ENCODE data around the gene NAT14. TPM values are rescaled to one million over a fixed set of nuclear protein-coding genes. Genes with fewer than 3 reads are reported as not detected.

Gene NAT14
- total RNA-seq, 4 donors from 2014 or later, result 1.3 to 4.3 (median 2.9) TPM

- Histone ChIP-seq H3K27me3 (peaks cover 2 to 20% (median 10%) of the 10 kb centered on the region in 4 donors), H3K36me3 (peaks cover 0 to 20% (median 0%) of the 10 kb centered on the region in 3 donors), H3K27ac (no peak overlapping the region), H3K4me1 (peaks cover 24 to 40% (median 28%) of the 10 kb centered on the region in 3 donors), H3K9me3 (no peaks in the 10 kb centered on the region), H3K4me3 (no peak overlapping the region)
- DNase-seq, result no peak
- 87 to 93% methylated on average over 9 to 10 of the region's 14 CpGs for WGBS, 2 donors
- intact Hi-C loops (cut with DNase I), result no loop called here
- no peak for TF ChIP-seq POLR2A (IDR thresholded peaks at IDR 0.05)
- no peak for TF ChIP-seq CTCF (IDR thresholded peaks at IDR 0.05)
Observed at GRCh38 chr19:55456347-55456746, 28.6 kb upstream of the NAT14 start.

- peaks cover 16 to 32% (median 17%) of the 10 kb centered on the region in 3 donors for H3K4me1 ChIP-seq
- peaks cover 0 to 5% (median 0%) of the 10 kb centered on the region in 4 donors for H3K27me3 ChIP-seq
- TF ChIP-seq POLR2A (IDR thresholded peaks at IDR 0.05), result no peak
- TF ChIP-seq CTCF (IDR thresholded peaks at IDR 0.05), result no peak
- H3K9me3 ChIP-seq, result no peaks in the 10 kb centered on the region
- intact Hi-C loops (cut with DNase I), result no loop called here
- H3K27ac ChIP-seq, result no peak overlapping the region
- WGBS, 2 donors, result 75 to 85% methylated on average over 14 of the region's 16 CpGs
- H3K4me3 ChIP-seq, result no peak overlapping the region
- peaks cover 0 to 20% (median 0%) of the 10 kb centered on the region in 3 donors for H3K36me3 ChIP-seq
- DNase-seq, result no peak
Observed at GRCh38 chr19:55457683-55458457, 27.1 kb upstream of the NAT14 start.

- intact Hi-C loops (cut with DNase I), result no loop called here
- Histone ChIP-seq H3K27ac (peak overlapping the region in 3 of 4 donors; percentile 95 to 97 (median 95)), H3K4me3 (no peak overlapping the region)
Observed at GRCh38 chr19:55459551-55459949, 25.4 kb upstream of the NAT14 start.

GRCh38 chr19:55459950-55460657 is 24.9 kb upstream of the NAT14 start:
- intact Hi-C loops (cut with DNase I), result no loop called here
- H3K27ac ChIP-seq, result peak overlapping the region; percentile 77 to 97 (median 95)
- DNase-seq, result no peak
- TF ChIP-seq CTCF (IDR thresholded peaks at IDR 0.05), result no peak
- no peak for TF ChIP-seq POLR2A (IDR thresholded peaks at IDR 0.05)
- H3K4me3 ChIP-seq, result peak overlapping the region; percentile 48 to 97 (median 80)
- H3K9me3 ChIP-seq, result no peaks in the 10 kb centered on the region
- no peaks in the 10 kb centered on the region for H3K27me3 ChIP-seq
- peaks cover 0 to 16% (median 0%) of the 10 kb centered on the region in 3 donors for H3K36me3 ChIP-seq
- WGBS, 2 donors, result 27 to 32% methylated on average over 15 of the region's 16 CpGs
- peaks cover 15 to 28% (median 16%) of the 10 kb centered on the region in 3 donors for H3K4me1 ChIP-seq

More at GRCh38 chr19:55459551-55459949, 25.4 kb upstream of the NAT14 start:
- DNase-seq, result no peak
- Histone ChIP-seq H3K27me3 (no peaks in the 10 kb centered on the region), H3K36me3 (peaks cover 0 to 20% (median 0%) of the 10 kb centered on the region in 3 donors), H3K4me1 (peaks cover 15 to 28% (median 16%) of the 10 kb centered on the region in 3 donors), H3K9me3 (no peaks in the 10 kb centered on the region)
- 53 to 72% methylated on average over 2 to 6 of the region's 8 CpGs for WGBS, 2 donors
- TF ChIP-seq POLR2A (IDR thresholded peaks at IDR 0.05) (no peak), CTCF (IDR thresholded peaks at IDR 0.05) (no peak)

Data from esophagus squamous epithelium (tissue), 5 donors.